ENCODE data around the gene ANO7. TPM values are rescaled to one million over a fixed set of nuclear protein-coding genes. Genes with fewer than 3 reads are reported as not detected.

ANO7 gene
- total and polyA plus RNA-seq, 2 donors (not counting 1 experiment from before 2014, with no cell fraction given), result 0.64 to 1.8 TPM

DNA sequence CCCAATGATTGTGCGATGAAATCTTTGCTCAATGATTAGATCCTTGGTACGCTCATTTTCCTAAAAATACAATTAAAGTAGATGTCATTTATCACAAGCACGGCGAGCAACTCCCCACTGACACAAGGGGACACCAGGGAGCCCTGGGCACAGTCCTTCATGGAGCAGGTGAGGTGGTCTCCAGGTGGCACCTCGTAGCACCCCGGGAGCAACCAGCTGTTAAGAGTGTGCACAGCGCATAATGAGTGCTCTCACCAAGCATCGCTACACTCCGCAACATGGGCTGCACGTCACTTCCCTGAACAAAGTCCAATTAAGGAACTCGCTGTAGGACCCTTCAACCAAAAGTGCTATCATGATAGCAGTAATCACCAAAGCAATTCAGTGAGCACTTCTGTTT is 59.8 kb downstream of the ANO7 start:
- Histone ChIP-seq H3K27me3 (replicated peaks in 1 of 4; ENCODE audit: control extremely low read depth in 1 of 4, control insufficient read depth in 3 of 4, insufficient read depth in 4 of 4, low read length in 3 of 4) (no peaks in the 10 kb centered on the region), H3K36me3 (replicated peaks in 1 of 2; ENCODE audit: control extremely low read depth in 1 of 2, control insufficient read depth in 1 of 2, extremely low read depth in 1 of 2, insufficient read depth in 2 of 2, low read length in 1 of 2) (peaks cover 1 to 88% of the 10 kb centered on the region in 2 experiments), H4K20me1 (ENCODE audit: control insufficient read depth, insufficient read depth, low read length, poor library complexity, severe bottlenecking) (no peaks in the 10 kb centered on the region), H3K79me2 (ENCODE audit: control insufficient read depth, insufficient read depth, low read length) (peaks cover 4% of the 10 kb centered on the region), H3K4me3 (ENCODE audit: control extremely low read depth in 1 of 5, extremely low read depth in 1 of 5, insufficient read depth in 1 of 5, low read depth in 2 of 5, low read length in 4 of 5) (no peak overlapping the region), H2AFZ (ENCODE audit: insufficient read depth, low read depth, low read length, poor library complexity, severe bottlenecking) (no peak overlapping the region), H3K27ac (ENCODE audit: low read length in 2 of 2) (no peak overlapping the region), H3K4me1 (ENCODE audit: control insufficient read depth in 2 of 2, insufficient read depth in 2 of 2, low read length in 2 of 2) (no peaks in the 10 kb centered on the region), H3K9me3 (ENCODE audit: control extremely low read depth in 1 of 3, control insufficient read depth in 2 of 3, insufficient read depth in 1 of 3, low read length in 2 of 3) (no peaks in the 10 kb centered on the region), H3K9ac (ENCODE audit: low read length) (no peak overlapping the region), H3K4me2 (replicated peaks; ENCODE audit: low read depth, low read length, poor library complexity, severe bottlenecking) (no peak overlapping the region)
- intact Hi-C loops (cut with micrococcal nuclease), result no loop called here
- ChIA-PET POLR2A (no interaction called here), CTCF (no interaction called here)
- Mint-ChIP-seq H3K9me3 (ENCODE audit: insufficient read depth) (no peaks in the 10 kb centered on the region), H3K4me1 (no peaks in the 10 kb centered on the region), H3K27me3 (no peaks in the 10 kb centered on the region), H3K27ac (no peak overlapping the region), H3K4me3 (no peak overlapping the region)
- DNase-seq (no peak), ATAC-seq (ENCODE audit: low read depth) (no peak)
- TF ChIP-seq EZH2 (IDR thresholded peaks at IDR 0.05; ENCODE audit: borderline replicate concordance, insufficient read depth, low read depth, low read length, poor library complexity, severe bottlenecking), result no peak
- TF ChIP-seq, protein P1, sequence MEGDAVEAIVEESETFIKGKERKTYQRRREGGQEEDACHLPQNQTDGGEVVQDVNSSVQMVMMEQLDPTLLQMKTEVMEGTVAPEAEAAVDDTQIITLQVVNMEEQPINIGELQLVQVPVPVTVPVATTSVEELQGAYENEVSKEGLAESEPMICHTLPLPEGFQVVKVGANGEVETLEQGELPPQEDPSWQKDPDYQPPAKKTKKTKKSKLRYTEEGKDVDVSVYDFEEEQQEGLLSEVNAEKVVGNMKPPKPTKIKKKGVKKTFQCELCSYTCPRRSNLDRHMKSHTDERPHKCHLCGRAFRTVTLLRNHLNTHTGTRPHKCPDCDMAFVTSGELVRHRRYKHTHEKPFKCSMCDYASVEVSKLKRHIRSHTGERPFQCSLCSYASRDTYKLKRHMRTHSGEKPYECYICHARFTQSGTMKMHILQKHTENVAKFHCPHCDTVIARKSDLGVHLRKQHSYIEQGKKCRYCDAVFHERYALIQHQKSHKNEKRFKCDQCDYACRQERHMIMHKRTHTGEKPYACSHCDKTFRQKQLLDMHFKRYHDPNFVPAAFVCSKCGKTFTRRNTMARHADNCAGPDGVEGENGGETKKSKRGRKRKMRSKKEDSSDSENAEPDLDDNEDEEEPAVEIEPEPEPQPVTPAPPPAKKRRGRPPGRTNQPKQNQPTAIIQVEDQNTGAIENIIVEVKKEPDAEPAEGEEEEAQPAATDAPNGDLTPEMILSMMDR (IDR thresholded peaks at IDR 0.05), result no peak
- 99% methylated on average over 11 of the region's 11 CpGs for WGBS (ENCODE audit: insufficient coverage)

- H3K9me3 ChIP-seq (ENCODE audit: control extremely low read depth in 1 of 3, control insufficient read depth in 2 of 3, insufficient read depth in 1 of 3, low read length in 2 of 3), result no peaks in the 10 kb centered on the region
- Mint-ChIP-seq H3K4me3 (no peak overlapping the region), H3K27me3 (no peaks in the 10 kb centered on the region), H3K9me3 (ENCODE audit: insufficient read depth) (no peaks in the 10 kb centered on the region), H3K4me1 (no peaks in the 10 kb centered on the region), H3K27ac (no peak overlapping the region)
- CTCF ChIA-PET, result no interaction called here
- intact Hi-C loops (cut with micrococcal nuclease), result no loop called here
- no peak overlapping the region for H3K4me2 ChIP-seq (replicated peaks; ENCODE audit: low read depth, low read length, poor library complexity, severe bottlenecking)
- TF ChIP-seq, protein P1 (IDR thresholded peaks at IDR 0.05), result no peak
- TF ChIP-seq EZH2 (IDR thresholded peaks at IDR 0.05; ENCODE audit: borderline replicate concordance, insufficient read depth, low read depth, low read length, poor library complexity, severe bottlenecking), result no peak
- H4K20me1 ChIP-seq (ENCODE audit: control insufficient read depth, insufficient read depth, low read length, poor library complexity, severe bottlenecking), result no peaks in the 10 kb centered on the region
- ATAC-seq (ENCODE audit: low read depth) (no peak), DNase-seq (no peak)
- POLR2A ChIA-PET, result no interaction called here
- no peak overlapping the region for H3K9ac ChIP-seq (ENCODE audit: low read length)
- peaks cover 4% of the 10 kb centered on the region for H3K79me2 ChIP-seq (ENCODE audit: control insufficient read depth, insufficient read depth, low read length)
- no peak overlapping the region for H3K4me3 ChIP-seq (ENCODE audit: control extremely low read depth in 1 of 5, extremely low read depth in 1 of 5, insufficient read depth in 1 of 5, low read depth in 2 of 5, low read length in 4 of 5)
- H3K27me3 ChIP-seq (replicated peaks in 1 of 4; ENCODE audit: control extremely low read depth in 1 of 4, control insufficient read depth in 3 of 4, insufficient read depth in 4 of 4, low read length in 3 of 4), result no peaks in the 10 kb centered on the region
- no peak overlapping the region for H3K27ac ChIP-seq (ENCODE audit: low read length in 2 of 2)
- no peaks in the 10 kb centered on the region for H3K4me1 ChIP-seq (ENCODE audit: control insufficient read depth in 2 of 2, insufficient read depth in 2 of 2, low read length in 2 of 2)
- 100% methylated on average over 6 of the region's 6 CpGs for WGBS (ENCODE audit: insufficient coverage)
- peaks cover 1 to 89% of the 10 kb centered on the region in 2 experiments for H3K36me3 ChIP-seq (replicated peaks in 1 of 2; ENCODE audit: control extremely low read depth in 1 of 2, control insufficient read depth in 1 of 2, extremely low read depth in 1 of 2, insufficient read depth in 2 of 2, low read length in 1 of 2)
- H2AFZ ChIP-seq (ENCODE audit: insufficient read depth, low read depth, low read length, poor library complexity, severe bottlenecking), result no peak overlapping the region
These were observed 60.4 kb downstream of the ANO7 start for GRCh38 chr2:241248897-241249296.

Measured in B cell (primary cell).